Suprapubic skin (tissue), 4 donors: ENCODE measurements around the gene SIVA1. TPM values are rescaled to one million over a fixed set of nuclear protein-coding genes. Genes with fewer than 3 reads are reported as not detected.

Source experiments
- DNase-seq, 2 donors: peaks; one replicate each; pipeline ENCODE4 v3.0.0-alpha.2; 2019; ENCODE audit warnings: low spot score in 2 of 2
- H3K27ac ChIP-seq: fragments of 200-600 bp; sonication (generic); one replicate; pipeline ENCODE4 v1.5.1; 2019
- H3K27me3 ChIP-seq: fragments of 200-600 bp; sonication (generic); one replicate; pipeline ENCODE4 v1.5.1; 2019
- H3K36me3 ChIP-seq: fragments of 200-600 bp; sonication (generic); one replicate; pipeline ENCODE4 v1.5.1; 2019
- H3K4me1 ChIP-seq: fragments of 200-600 bp; sonication (generic); one replicate; pipeline ENCODE4 v1.5.1; 2019
- H3K4me3 ChIP-seq: fragments of 200-600 bp; sonication (generic); one replicate; pipeline ENCODE4 v1.5.1; 2019; ENCODE audit warnings: mild to moderate bottlenecking
- H3K9me3 ChIP-seq: fragments of 200-600 bp; sonication (generic); one replicate; pipeline ENCODE4 v1.5.1; 2019
- CTCF ChIP-seq, 2 donors: fragments of 200-600 bp in 1 of 2; fragments of 450-650 bp in 1 of 2; sonication (generic) in 1 of 2; IDR thresholded peaks; one replicate each; pipeline ENCODE4 v1.5.1; 2016 to 2019; ENCODE audit warnings: antibody characterized with exemption in 2 of 2, mild to moderate bottlenecking in 1 of 2, moderate library complexity in 1 of 2
- EP300 ChIP-seq: sonication (generic); formaldehyde crosslinking; IDR thresholded peaks from one replicate; pipeline ENCODE4 v1.6.1; 2017; ENCODE audit warnings: antibody characterized with exemption
- POLR2A ChIP-seq, 2 donors: fragments of 450-650 bp; IDR thresholded peaks; one replicate each; pipeline ENCODE4 v1.6.1; 2017; ENCODE audit warnings: antibody characterized with exemption in 2 of 2, mild to moderate bottlenecking in 2 of 2, moderate library complexity in 2 of 2
- POLR2AphosphoS5 ChIP-seq, 3 donors: sonication (generic); formaldehyde crosslinking; IDR thresholded peaks; one replicate each; pipeline ENCODE4 v1.6.1; 2017; ENCODE audit warnings: antibody characterized with exemption in 3 of 3
- WGBS: methylation state at CpG from one replicate; pipeline ENCODE4 v1.1.5; 2018; 5-methylcytosine and 5-hydroxymethylcytosine counted together
- total RNA-seq, 4 donors: library from RNA; depleted of rRNA; stranded (reverse); fragments of >200 nt; gene quantifications; one replicate each; pipeline ENCODE4 v1.1.0, GENCODE V29; 2016

SIVA1 gene
- total RNA-seq, 4 donors from 2014 or later: 94.0 to 159 (median 142) TPM

- peaks cover 47% of the 10 kb centered on the region for H3K4me1 ChIP-seq
- no peak overlapping the region for H3K27ac ChIP-seq
- TF ChIP-seq EP300 (no peak), POLR2AphosphoS5 (IDR thresholded peaks at IDR 0.05) (no peak), CTCF (IDR thresholded peaks at IDR 0.05) (no peak), POLR2A (IDR thresholded peaks at IDR 0.05) (no peak)
- no peak overlapping the region for H3K4me3 ChIP-seq
- DNase-seq: no peak
- WGBS: 95% methylated on average over 3 of the region's 6 CpGs
- no peaks in the 10 kb centered on the region for H3K9me3 ChIP-seq
- H3K27me3 ChIP-seq: no peaks in the 10 kb centered on the region
- H3K36me3 ChIP-seq: no peaks in the 10 kb centered on the region
These were observed 18.8 kb upstream of the SIVA1 start for GRCh38 chr14:104734051-104734587.

GRCh38 chr14:104734601-104734990 is 18.4 kb upstream of the SIVA1 start:
- 85% methylated on average over 6 of the region's 9 CpGs for WGBS
- TF ChIP-seq POLR2AphosphoS5 (IDR thresholded peaks at IDR 0.05) (no peak), EP300 (no peak)
- Histone ChIP-seq H3K4me3 (no peak overlapping the region), H3K9me3 (no peaks in the 10 kb centered on the region), H3K27ac (no peak overlapping the region), H3K27me3 (no peaks in the 10 kb centered on the region), H3K36me3 (no peaks in the 10 kb centered on the region), H3K4me1 (peaks cover 47% of the 10 kb centered on the region)
- DNase-seq: no peak

- Histone ChIP-seq H3K4me3 (no peak overlapping the region), H3K27me3 (no peaks in the 10 kb centered on the region), H3K36me3 (no peaks in the 10 kb centered on the region), H3K27ac (no peak overlapping the region), H3K4me1 (peaks cover 47% of the 10 kb centered on the region), H3K9me3 (no peaks in the 10 kb centered on the region)
- DNase-seq: no peak
- WGBS: 90% methylated on average over 3 of the region's 31 CpGs
- TF ChIP-seq EP300 (no peak), POLR2AphosphoS5 (IDR thresholded peaks at IDR 0.05) (no peak), POLR2A (IDR thresholded peaks at IDR 0.05) (no peak), CTCF (IDR thresholded peaks at IDR 0.05) (no peak)
These were observed 17.8 kb upstream of the SIVA1 start for GRCh38 chr14:104734991-104735779.

GRCh38 chr14:104735830-104736642 is 16.9 kb upstream of the SIVA1 start:
- TF ChIP-seq POLR2AphosphoS5 (IDR thresholded peaks at IDR 0.05): peak in 2 of 3 donors; percentile 82 to 85
- no peak for TF ChIP-seq POLR2A (IDR thresholded peaks at IDR 0.05)
- H3K4me1 ChIP-seq: peaks cover 47% of the 10 kb centered on the region
- no peaks in the 10 kb centered on the region for H3K27me3 ChIP-seq
- peak overlapping the region; percentile 56 for H3K27ac ChIP-seq
- 37% methylated on average over 21 of the region's 26 CpGs for WGBS
- H3K4me3 ChIP-seq: no peak overlapping the region
- DNase-seq: peak; percentile 90
- H3K9me3 ChIP-seq: no peaks in the 10 kb centered on the region
- no peaks in the 10 kb centered on the region for H3K36me3 ChIP-seq

GRCh38 chr14:104738375-104739019 is 14.4 kb upstream of the SIVA1 start:
- DNase-seq: no peak
- H3K9me3 ChIP-seq: no peaks in the 10 kb centered on the region
- no peaks in the 10 kb centered on the region for H3K36me3 ChIP-seq
- H3K27me3 ChIP-seq: no peaks in the 10 kb centered on the region
- no peak overlapping the region for H3K27ac ChIP-seq
- H3K4me3 ChIP-seq: no peak overlapping the region
- peaks cover 25% of the 10 kb centered on the region for H3K4me1 ChIP-seq
- 97% methylated on average over 16 of the region's 18 CpGs for WGBS
- TF ChIP-seq POLR2AphosphoS5 (IDR thresholded peaks at IDR 0.05) (no peak), POLR2A (IDR thresholded peaks at IDR 0.05) (no peak), CTCF (IDR thresholded peaks at IDR 0.05) (no peak), EP300 (no peak)
